Measurements from ENCODE around the gene FARSB.

FARSB gene

GRCh38 chr2:222548992-222549391 lies 106.9 kb downstream of the FARSB start:
- DNase-seq (ENCODE audit: low read depth): no peak

GRCh38 chr2:222547083-222547482 lies 108.8 kb downstream of the FARSB start:
- no peak for DNase-seq (ENCODE audit: low read depth)

GRCh38 chr2:222545823-222546795 lies 109.8 kb downstream of the FARSB start:
- DNase-seq (ENCODE audit: low read depth): no peak

GRCh38 chr2:222544661-222545060 lies 111.2 kb downstream of the FARSB start:
- no peak for DNase-seq (ENCODE audit: low read depth)

GRCh38 chr2:222538535-222538934 lies 117.4 kb downstream of the FARSB start:
- no peak for DNase-seq (ENCODE audit: low read depth)

- no peak for DNase-seq (ENCODE audit: low read depth)
Observed at GRCh38 chr2:222535477-222535876, 120.4 kb downstream of the FARSB start.

- DNase-seq (ENCODE audit: low read depth): no peak
Observed at GRCh38 chr2:222532315-222532714, 123.6 kb downstream of the FARSB start.

- DNase-seq (ENCODE audit: low read depth): no peak
Observed at GRCh38 chr2:222526480-222527277, 129.2 kb downstream of the FARSB start.

GRCh38 chr2:222525811-222526210 lies 130.1 kb downstream of the FARSB start:
- no peak for DNase-seq (ENCODE audit: low read depth)

- DNase-seq (ENCODE audit: low read depth): no peak
Observed at GRCh38 chr2:222523783-222524544, 131.9 kb downstream of the FARSB start.

- DNase-seq (ENCODE audit: low read depth): no peak
Observed at GRCh38 chr2:222522082-222522481, 133.8 kb downstream of the FARSB start.

- DNase-seq (ENCODE audit: low read depth): no peak
Observed at GRCh38 chr2:222521099-222521498, 134.8 kb downstream of the FARSB start.
